ENCODE measurements around the gene CYP39A1.
"Not testable (repeated sequence)": the region's sequence is repeated elsewhere in the genome, so short reads cannot be mapped to it uniquely, and the experiment has no call there.

CYP39A1 gene

DNA sequence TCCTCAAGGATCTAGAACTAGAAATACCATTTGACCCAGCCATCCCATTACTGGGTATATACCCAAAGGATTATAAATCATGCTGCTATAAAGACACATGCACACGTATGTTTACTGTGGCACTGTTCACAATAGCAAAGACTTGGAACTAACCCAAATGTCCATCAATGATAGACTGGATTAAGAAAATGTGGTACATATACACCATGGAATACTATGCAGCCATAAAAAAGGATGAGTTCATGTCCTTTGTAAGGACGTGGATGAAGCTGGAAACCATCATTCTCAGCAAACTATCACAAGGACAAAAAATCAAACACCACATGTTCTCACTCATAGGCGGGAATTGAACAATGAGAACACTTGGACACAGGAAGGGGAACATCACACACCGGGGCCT lies 4.5 kb downstream of the CYP39A1 start:
- not testable (repeated sequence) for DNase-seq

DNA sequence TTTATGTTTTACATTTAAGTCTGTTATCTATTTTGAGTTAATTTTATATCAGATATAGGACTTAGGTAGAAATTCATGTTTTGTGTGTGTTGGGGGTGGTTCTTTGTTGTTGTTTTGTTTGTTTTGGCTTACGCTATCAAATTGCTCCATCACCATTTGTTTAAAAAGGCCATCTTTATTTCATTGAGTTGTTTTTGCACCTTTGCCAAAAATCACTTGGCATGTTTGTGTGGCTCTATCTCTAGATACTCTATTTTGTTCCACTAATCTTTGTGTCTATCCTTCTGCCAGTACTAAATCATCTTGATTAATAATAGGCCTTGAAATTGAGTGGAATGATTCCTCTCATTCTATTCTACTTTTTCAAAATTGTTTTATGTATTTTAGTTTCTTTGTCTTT lies 7.4 kb downstream of the CYP39A1 start:
- no peak for DNase-seq

DNA sequence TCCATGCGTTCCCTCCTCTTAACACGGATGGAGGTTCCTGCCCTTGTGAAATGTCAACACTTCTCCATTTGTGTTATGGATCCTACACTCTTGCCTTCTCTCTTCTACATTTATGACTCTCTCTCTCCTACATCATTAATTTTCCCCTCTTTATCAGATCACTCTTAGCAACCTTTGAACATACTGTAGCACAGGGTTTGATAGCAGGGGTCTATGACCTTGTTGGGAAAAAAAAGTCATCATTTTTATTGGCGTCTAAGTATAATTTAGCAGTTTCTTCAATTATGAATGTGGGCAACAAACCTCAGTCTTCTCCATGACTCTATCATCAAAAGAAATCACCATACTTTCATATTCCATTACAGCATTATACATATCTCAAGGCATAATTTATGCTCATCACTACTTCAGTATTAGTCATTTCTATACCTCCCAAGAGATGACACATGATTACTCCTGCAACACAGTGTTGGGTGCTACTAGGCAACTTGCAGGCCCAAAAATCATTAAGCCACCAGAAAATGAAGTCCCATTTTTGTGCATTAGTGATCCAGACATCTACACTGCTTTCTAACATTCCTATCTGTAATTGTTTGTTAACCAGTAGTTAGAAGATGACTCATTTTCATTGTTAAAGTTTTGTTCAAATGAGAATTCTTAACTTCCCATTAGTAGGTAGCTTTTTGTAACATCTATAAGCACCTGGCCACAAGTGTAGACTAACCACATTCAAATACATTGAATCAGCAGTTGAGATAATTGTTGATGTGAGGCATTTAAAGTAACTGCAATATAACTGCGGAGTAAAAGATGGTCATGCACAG lies 9.5 kb downstream of the CYP39A1 start:
- DNase-seq, result no peak

GRCh38 chr6:46638650-46639049 lies 14.0 kb downstream of the CYP39A1 start:
- DNase-seq, result no peak

- DNase-seq, result no peak
Measured at GRCh38 chr6:46637933-46638332, 14.7 kb downstream of the CYP39A1 start.

DNA sequence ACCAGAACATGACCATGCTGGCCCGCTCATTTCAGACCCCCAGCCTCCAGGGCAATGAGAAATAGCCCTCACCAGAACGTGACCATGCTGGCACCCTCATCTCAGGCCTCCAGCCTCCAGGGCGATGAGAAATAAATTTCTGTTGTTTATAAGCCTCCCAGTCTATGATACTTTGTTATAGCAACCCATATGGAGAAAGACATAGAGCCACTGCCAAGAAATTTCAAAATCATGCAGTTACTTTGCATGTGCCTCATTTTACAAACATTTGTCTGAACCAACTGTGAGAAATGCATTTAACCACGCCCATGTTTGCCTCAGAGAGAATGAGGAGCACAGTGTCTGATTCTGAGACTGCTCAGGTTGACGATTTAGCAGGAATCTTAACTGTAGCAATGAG lies 15.5 kb downstream of the CYP39A1 start:
- DNase-seq, result peak; percentile 75

GRCh38 chr6:46635462-46635861 lies 17.2 kb downstream of the CYP39A1 start:
- no peak for DNase-seq

- no peak for DNase-seq
Measured at GRCh38 chr6:46632053-46632452, 20.6 kb downstream of the CYP39A1 start.

DNA sequence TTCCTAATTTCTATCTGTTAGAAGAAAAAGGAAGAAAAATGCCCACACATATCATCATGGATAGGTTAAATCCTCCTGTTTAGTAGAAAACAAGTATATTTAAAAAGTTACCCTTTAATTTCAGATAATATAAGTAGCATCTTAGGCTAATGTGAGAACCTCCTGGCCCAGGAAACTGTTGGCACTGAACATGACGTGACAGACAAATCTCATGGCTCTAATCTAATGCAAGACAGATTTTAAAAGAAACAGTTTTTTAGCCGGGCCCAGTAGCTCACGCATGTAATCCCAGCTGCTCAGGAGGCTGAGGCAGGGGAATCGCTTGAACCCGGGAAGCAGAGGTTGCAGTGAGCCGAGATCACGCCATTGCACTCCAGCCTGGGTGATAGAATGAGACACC lies 22.9 kb downstream of the CYP39A1 start:
- no peak for DNase-seq

- DNase-seq, result no peak
Measured at GRCh38 chr6:46628976-46629375, 23.6 kb downstream of the CYP39A1 start.

DNA sequence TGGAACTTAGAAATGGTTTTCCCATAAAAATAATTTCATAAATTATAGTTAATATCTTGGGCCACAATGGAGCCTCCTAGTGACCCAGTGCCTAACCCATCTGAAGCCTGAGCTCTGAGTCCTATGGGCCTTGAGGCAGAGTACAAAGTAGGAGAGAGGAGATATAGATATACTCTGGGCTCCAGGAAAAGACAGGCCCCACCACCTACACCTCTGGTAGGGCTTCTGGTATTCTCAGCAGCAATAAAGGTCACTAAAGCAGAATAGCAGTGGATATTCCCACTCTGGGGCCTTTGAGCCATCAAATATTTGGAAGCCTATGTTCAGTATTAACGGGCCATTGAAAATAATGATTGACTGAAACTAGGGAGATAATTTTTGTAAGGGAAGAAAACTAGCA lies 24.1 kb downstream of the CYP39A1 start:
- DNase-seq, result no peak

DNA sequence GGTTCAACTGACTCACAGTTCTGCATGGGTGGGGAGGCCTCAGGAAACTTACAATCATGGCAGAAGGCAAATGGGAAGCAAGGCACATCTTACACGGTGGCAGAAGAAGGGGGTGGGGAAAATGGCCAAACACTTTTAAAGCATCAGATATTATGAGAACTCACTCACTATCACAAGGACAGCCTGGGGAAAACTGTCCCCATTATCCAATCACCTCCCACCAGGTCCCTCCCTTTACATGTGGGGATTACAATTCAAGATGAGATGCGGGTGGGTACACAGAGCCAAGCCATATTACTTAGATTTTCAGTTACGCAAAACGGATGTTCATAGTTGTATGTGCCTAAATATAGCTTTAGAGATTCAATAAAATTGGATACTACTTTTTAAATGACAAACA lies 25.6 kb downstream of the CYP39A1 start:
- no peak for DNase-seq

- DNase-seq, result peak; percentile 31
Measured at GRCh38 chr6:46626228-46626909, 26.2 kb downstream of the CYP39A1 start.

- DNase-seq, result no peak
Measured at GRCh38 chr6:46618726-46619125, 33.9 kb downstream of the CYP39A1 start.

- DNase-seq, result no peak
Measured at GRCh38 chr6:46612645-46613044, 40.0 kb downstream of the CYP39A1 start.

DNA sequence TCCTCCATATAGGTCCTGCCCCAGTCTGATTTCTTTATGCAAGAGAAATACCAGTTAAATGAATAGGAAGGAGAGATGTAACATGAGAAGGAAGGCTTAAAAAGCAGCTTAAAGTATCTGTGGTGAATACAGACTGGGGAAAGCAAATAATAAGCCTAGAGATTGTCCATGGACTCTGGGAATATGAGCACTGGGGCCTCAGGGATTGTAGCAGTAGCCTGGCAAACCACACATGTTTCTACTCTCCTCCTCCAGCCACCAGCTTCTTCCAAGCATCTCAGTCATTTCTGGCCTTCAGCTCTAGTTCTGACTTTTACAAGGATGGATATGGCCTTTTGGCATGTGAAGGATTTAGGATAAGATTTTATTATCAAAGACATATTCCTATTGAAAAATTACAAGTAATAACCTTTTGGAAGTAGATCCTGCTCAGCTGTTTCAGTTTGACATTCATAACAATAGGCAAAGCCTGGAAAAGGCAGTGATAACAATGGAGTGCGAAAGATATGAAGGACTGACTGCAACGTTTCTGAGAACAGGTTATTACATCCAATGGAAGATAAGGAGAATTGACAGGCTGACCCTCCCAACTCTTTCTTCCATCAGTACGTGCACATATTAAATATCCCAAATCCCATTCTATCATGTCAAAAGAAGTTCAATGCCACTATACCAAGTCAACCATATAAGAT lies 41.6 kb downstream of the CYP39A1 start:
- no peak for DNase-seq

GRCh38 chr6:46606338-46606737 lies 46.3 kb downstream of the CYP39A1 start:
- DNase-seq, result no peak

DNA sequence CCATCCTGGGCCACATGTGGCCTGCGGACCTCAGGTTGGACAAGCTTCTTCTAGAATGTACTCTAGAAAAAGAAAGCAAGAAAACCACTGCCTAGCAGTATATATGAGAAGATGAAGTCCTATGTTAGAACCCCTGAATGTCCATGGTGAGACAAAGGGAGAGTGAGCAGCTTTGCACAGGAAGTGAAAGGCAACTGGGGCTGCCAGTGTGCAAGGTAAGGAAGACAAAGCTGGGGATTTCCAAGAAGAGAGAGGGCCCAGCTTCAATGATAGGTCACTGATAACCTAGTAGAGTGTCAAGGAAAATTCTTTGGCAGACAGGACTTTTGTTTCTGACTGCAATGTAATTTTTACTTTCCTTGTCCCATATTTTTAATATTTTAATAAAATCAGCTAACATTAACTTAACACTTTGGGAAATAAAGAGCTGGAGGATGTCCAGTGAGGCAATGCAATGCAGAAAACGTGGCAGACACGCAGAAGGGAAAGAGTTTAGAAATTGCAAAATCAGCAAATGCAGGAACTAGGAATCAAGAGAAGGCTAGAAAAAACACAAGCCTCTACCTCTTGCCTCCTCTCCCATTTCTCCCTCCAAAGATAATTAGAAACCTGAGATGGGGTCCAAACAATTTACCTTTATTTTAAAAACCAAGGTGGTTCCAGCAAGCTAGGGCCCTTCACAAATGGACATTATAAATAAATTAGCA lies 47.4 kb downstream of the CYP39A1 start:
- DNase-seq, result no peak

DNA sequence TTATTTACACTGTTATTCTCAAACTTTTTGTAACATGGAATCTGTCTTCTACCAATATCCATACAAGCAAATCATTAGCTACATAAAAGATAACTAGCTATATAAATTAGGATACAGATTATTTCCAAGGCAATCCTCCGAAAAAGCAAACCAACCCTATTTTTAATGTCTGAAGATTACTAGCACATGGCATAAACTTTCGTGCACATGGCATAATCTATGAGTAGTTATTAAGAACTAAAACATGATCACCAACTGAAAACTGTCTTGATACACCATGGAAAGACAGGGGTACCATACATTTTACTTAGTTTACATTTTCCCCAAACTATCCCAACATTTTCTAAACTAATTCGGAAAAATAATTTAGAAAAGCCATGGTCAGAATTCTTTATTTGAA lies 54.4 kb downstream of the CYP39A1 start:
- no peak for DNase-seq

DNA sequence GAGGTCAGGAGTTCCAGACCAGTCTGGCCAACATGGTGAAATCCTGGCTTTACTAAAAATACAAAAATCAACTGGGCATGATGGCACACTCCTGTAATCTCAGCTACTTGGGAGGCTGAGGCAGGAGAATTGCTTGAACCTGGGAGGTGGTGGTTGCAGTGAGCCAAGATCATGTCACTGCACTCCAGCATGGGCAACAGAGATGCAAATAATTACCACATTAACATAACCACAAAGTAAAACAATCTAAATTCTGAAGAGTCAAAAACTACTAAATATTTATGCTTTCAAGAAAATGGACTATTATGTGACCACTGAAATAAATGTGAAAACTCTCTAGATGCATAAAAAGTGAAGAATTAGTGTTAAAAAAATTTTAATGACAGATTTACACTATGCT lies 59.9 kb downstream of the CYP39A1 start:
- no peak for DNase-seq

DNA sequence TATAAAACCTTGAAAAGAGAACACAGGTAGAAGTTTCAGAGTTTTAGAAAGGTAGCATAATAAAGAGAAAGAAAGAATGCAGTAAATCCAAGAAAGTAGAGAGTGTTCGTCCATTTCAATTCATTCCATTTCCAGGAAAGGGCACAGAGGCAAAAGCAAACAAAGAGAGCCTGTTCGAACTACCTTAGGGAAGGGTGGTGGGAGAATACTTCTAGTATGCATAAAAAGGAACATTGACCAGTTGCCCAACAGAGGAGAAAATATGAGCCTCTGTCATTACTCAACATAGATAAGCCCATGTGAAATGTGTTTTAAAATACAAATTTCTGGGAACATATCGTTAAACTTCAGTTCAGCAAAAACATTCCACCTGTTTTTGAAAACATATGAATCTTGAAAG lies 60.6 kb downstream of the CYP39A1 start:
- DNase-seq, result no peak

GRCh38 chr6:46590765-46591164 lies 61.9 kb downstream of the CYP39A1 start:
- no peak for DNase-seq

DNA sequence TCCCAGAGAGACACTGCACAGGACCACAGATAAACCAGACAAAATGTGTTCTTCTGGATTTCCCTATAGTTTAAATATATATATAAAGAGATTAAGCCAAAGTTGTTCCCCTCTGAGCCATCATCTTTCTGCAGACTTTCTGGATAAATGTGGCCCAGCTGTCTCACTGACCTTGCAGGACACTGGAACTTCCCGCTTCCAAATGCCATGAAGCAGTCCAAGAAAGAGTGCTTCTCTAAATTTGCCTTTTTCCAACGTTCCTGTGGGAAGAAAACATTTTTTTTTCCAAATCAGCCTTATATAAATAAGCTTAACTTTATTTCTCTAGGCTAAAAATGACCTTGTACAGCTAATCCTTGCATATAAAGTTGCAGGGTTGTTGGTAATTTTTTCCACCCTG lies 65.7 kb downstream of the CYP39A1 start:
- no peak for DNase-seq

Measured in HCEC 1CT (cell line).